ENCODE measurements around the gene RIPOR3. TPM values are rescaled to one million over a fixed set of nuclear protein-coding genes. Genes with fewer than 3 reads are reported as not detected.
A peak's percentile ranks its signal among the peaks of the same experiment; 100 is the strongest.

RIPOR3 gene
- total and polyA plus RNA-seq, 9 of the 15 experiments (the other 6 are each of a cell fraction or from before 2014, with no cell fraction given) = 3.3 to 62.7 (median 21.4) TPM

DNA sequence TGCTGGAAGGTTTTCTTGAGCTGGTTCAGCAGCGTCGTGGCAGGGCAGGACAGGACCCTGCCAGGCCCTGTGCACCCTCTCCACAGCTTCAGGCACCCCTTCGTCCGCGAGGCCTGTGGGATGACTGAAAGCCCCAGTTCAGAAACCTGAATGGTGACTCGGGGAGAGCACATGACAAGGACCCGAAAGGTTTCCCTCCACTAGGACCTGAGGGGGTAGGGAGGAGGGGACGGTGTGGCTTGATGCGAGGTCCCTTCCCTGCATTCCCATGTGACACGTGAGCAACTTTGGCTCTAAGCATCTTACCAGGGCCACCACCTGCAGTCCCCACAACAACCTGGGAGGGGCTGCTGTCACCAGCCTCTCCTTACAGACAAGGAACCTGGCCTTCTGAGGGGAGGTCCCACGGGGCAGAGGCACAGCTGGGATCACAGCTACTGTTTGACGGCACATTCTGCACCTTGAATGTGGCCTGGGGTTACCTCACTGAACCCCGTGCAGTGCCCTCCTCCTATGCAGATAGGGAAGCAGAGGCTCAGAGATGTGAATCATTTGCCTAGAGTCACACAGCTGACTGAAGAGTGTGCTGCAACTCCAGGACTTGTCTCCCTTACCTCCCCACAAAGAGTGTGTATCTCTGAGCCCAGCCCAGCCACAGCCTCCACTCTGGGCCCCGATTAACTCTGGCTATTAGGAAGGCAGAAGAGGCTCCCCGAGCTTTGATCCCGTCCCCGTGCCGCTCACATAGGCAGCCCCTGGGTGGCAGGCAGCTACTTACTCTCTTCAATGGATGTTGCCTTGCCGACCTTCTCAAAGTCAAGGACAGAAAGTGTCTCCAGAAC lies 96.5 kb downstream of the RIPOR3 start:
- ChIA-PET CTCF (ENCODE audit: low intra/inter-chr PET ratio) (interaction anchor here (0.6 kb wide), 1 partner anchor 15 kb away, joined by 3 read pairs; no protein-coding TSS in a partner anchor), POLR2A (interaction anchor here (0.6 to 1.7 kb wide), 4 partner anchors 8 to 32 kb away, joined by 3 to 5 read pairs (median 3); no protein-coding TSS in a partner anchor)
- peaks cover 0 to 13% of the 10 kb centered on the region in 2 experiments; a peak in 1 of 5 replicates for H3K4me1 ChIP-seq (replicated peaks in 1 of 2; ENCODE audit: control insufficient read depth in 2 of 2, insufficient read depth in 2 of 2, low read length in 2 of 2)
- H3K4me3 ChIP-seq = no peak overlapping the region
- TF ChIP-seq IFI16 (CRISPR knock-in tag; IDR thresholded peaks at IDR 0.05) (no peak), HMG20A (CRISPR knock-in tag; conservative IDR thresholded peaks at IDR 0.05) (no peak), SNRNP70 (optimal IDR thresholded peaks at IDR 0.05; ENCODE audit: low read depth, low read length) (peak; percentile 32), NR4A1 (CRISPR knock-in tag; IDR thresholded peaks at IDR 0.05) (no peak), NR4A1 (tag; IDR thresholded peaks at IDR 0.05) (no peak), PHF8 (IDR thresholded peaks at IDR 0.05; ENCODE audit: borderline replicate concordance, low read length) (no peak), CREBBP (IDR thresholded peaks at IDR 0.05; ENCODE audit: low read depth, low read length) (no peak), POLR2G (IDR thresholded peaks at IDR 0.05; ENCODE audit: low read depth, low read length) (peak; percentile 62), POLR2AphosphoS2 (IDR thresholded peaks at IDR 0.05; ENCODE audit: low read length) (peak; percentile 74; the same call in 1 of the 2 replicates), HIVEP1 (CRISPR knock-in tag; IDR thresholded peaks at IDR 0.05) (no peak), CBFB (CRISPR knock-in tag; IDR thresholded peaks at IDR 0.05) (no peak), YY1 (IDR thresholded peaks at IDR 0.05; ENCODE audit: borderline replicate concordance in 1 of 3, control insufficient read depth in 1 of 3, extremely low read depth in 1 of 3, insufficient read depth in 3 of 3, insufficient read length in 1 of 3, insufficient replicate concordance in 2 of 3, low read depth in 1 of 3, low read length in 2 of 3) (no peak), POLR2A (conservative IDR thresholded peaks at IDR 0.05) (peak; percentile 19; the same call in 1 of the 2 replicates), EGR1 (conservative IDR thresholded peaks at IDR 0.05) (no peak), NELFE (IDR thresholded peaks at IDR 0.05; ENCODE audit: insufficient read depth, insufficient read length) (no peak), ZC3H4 (CRISPR knock-in tag; IDR thresholded peaks at IDR 0.05; ENCODE audit: borderline replicate concordance) (no peak), LEF1 (IDR thresholded peaks at IDR 0.05) (no peak), CBX1 (IDR thresholded peaks at IDR 0.05; ENCODE audit: low read depth) (0 out of 2 replicates have a peak, but pooled peaks have one; percentile 14), HDAC1 (IDR thresholded peaks at IDR 0.05) (no peak), RBM22 (IDR thresholded peaks at IDR 0.05; ENCODE audit: low read depth, low read length, poor library complexity, severe bottlenecking) (peak; percentile 14), EWSR1 (IDR thresholded peaks at IDR 0.05; ENCODE audit: borderline replicate concordance, low read depth, partially characterized antibody) (peak; percentile 9)
- TF ChIP-seq, protein P1, sequence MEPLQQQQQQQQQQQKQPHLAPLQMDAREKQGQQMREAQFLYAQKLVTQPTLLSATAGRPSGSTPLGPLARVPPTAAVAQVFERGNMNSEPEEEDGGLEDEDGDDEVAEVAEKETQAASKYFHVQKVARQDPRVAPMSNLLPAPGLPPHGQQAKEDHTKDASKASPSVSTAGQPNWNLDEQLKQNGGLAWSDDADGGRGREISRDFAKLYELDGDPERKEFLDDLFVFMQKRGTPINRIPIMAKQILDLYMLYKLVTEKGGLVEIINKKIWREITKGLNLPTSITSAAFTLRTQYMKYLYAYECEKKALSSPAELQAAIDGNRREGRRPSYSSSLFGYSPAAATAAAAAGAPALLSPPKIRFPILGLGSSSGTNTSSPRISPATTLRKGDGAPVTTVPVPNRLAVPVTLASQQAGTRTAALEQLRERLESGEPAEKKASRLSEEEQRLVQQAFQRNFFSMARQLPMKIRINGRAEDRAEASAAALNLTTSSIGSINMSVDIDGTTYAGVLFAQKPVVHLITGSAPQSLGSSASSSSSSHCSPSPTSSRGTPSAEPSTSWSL (CRISPR knock-in tag; IDR thresholded peaks at IDR 0.05; ENCODE audit: borderline replicate concordance) = no peak
- H3K4me2 ChIP-seq (ENCODE audit: insufficient read depth, low read length) = no peak overlapping the region
- no peaks in the 10 kb centered on the region for H3K9me1 ChIP-seq (ENCODE audit: control insufficient read depth, insufficient read depth, low read length)
- H4K20me1 ChIP-seq (replicated peaks; ENCODE audit: control insufficient read depth, insufficient read depth, low read length) = no peaks in the 10 kb centered on the region
- H3K27me3 ChIP-seq (ENCODE audit: control insufficient read depth in 2 of 2, insufficient read depth in 2 of 2, low read length in 2 of 2) = no peaks in the 10 kb centered on the region
- DNase-seq (ENCODE audit: extremely low read depth in 1 of 4, low spot score in 3 of 4) (peak in 2 of 4 experiments; percentile 31), FAIRE-seq (peak; percentile 32), ATAC-seq (peak; percentile 18)
- in situ Hi-C loops (cut with MboI) = no loop called here
- intact Hi-C loops (cut with micrococcal nuclease) = loop anchor here (5.0 kb wide), 1 partner anchor 192 kb away; no protein-coding TSS in a partner anchor
- peaks cover 61% of the 10 kb centered on the region for H3K36me3 ChIP-seq (ENCODE audit: control insufficient read depth, insufficient read depth, low read length)
- H3K9ac ChIP-seq (ENCODE audit: insufficient read depth in 1 of 2, low read depth in 2 of 2, low read length in 2 of 2) = peak overlapping the region in 1 of 2 experiments; percentile 42; a peak in 2 of 4 replicates
- no peaks in the 10 kb centered on the region for H3K79me2 ChIP-seq (ENCODE audit: control insufficient read depth, insufficient read depth, low read length)
- WGBS (ENCODE audit: insufficient coverage, low coverage, missing lambda C conversion rate) = 73% methylated on average over 18 of the region's 19 CpGs
- no peak overlapping the region for H2AFZ ChIP-seq (ENCODE audit: low read depth, low read length)
- H3K9me3 ChIP-seq (replicated peaks; ENCODE audit: control insufficient read depth, insufficient read depth, low read depth, low read length) = no peaks in the 10 kb centered on the region
- no peak overlapping the region for H3K27ac ChIP-seq (ENCODE audit: extremely low read depth, low read depth, low read length)
- BruUV-seq (replicated peaks) = no TSS peak

All from K562 (cell line).